ENCODE data around the gene XCL2. TPM values are rescaled to one million over a fixed set of nuclear protein-coding genes. Genes with fewer than 3 reads are reported as not detected.
"Not testable (repeated sequence)": the region's sequence is repeated elsewhere in the genome, so short reads cannot be mapped to it uniquely, and the experiment has no call there.

XCL2 gene
- total and polyA plus RNA-seq, 4 donors, result 0.23 to 0.92 (median 0.55) TPM

GRCh38 chr1:168580290-168580689, 36.5 kb upstream of the XCL2 start:
- 93% methylated on average over 2 of the region's 2 CpGs for WGBS
- H3K36me3 ChIP-seq (ENCODE audit: control insufficient read depth in 4 of 4, insufficient read depth in 3 of 4, low read depth in 1 of 4, low read length in 3 of 4); H3K27me3 ChIP-seq (ENCODE audit: control insufficient read depth in 4 of 4, insufficient read depth in 4 of 4, low read length in 3 of 4); DNase-seq (ENCODE audit: low spot score); H3K4me3 ChIP-seq (ENCODE audit: low read depth in 1 of 3, low read length in 3 of 3); H3K27ac ChIP-seq (ENCODE audit: low read depth in 1 of 2, low read length in 2 of 2); H3K9me3 ChIP-seq (ENCODE audit: control insufficient read depth in 4 of 4, low read length in 3 of 4); H3K9ac ChIP-seq (ENCODE audit: low read depth in 1 of 2, low read length in 2 of 2); H3K4me1 ChIP-seq (ENCODE audit: control insufficient read depth in 4 of 4, insufficient read depth in 4 of 4, low read length in 3 of 4): not testable (repeated sequence)

- not testable (repeated sequence) for H3K9me3 ChIP-seq (ENCODE audit: control insufficient read depth in 4 of 4, low read length in 3 of 4); H3K27ac ChIP-seq (ENCODE audit: low read depth in 1 of 2, low read length in 2 of 2); H3K36me3 ChIP-seq (ENCODE audit: control insufficient read depth in 4 of 4, insufficient read depth in 3 of 4, low read depth in 1 of 4, low read length in 3 of 4); H3K27me3 ChIP-seq (ENCODE audit: control insufficient read depth in 4 of 4, insufficient read depth in 4 of 4, low read length in 3 of 4); DNase-seq (ENCODE audit: low spot score); H3K9ac ChIP-seq (ENCODE audit: low read depth in 1 of 2, low read length in 2 of 2); H3K4me3 ChIP-seq (ENCODE audit: low read depth in 1 of 3, low read length in 3 of 3); H3K4me1 ChIP-seq (ENCODE audit: control insufficient read depth in 4 of 4, insufficient read depth in 4 of 4, low read length in 3 of 4)
- WGBS, result 82% methylated on average over 2 of the region's 2 CpGs
Measured at GRCh38 chr1:168578531-168579185, 34.9 kb upstream of the XCL2 start.

- H3K27ac ChIP-seq (ENCODE audit: low read depth in 1 of 2, low read length in 2 of 2); H3K4me1 ChIP-seq (ENCODE audit: control insufficient read depth in 4 of 4, insufficient read depth in 4 of 4, low read length in 3 of 4); H3K9me3 ChIP-seq (ENCODE audit: control insufficient read depth in 4 of 4, low read length in 3 of 4); H3K4me3 ChIP-seq (ENCODE audit: low read depth in 1 of 3, low read length in 3 of 3); H3K36me3 ChIP-seq (ENCODE audit: control insufficient read depth in 4 of 4, insufficient read depth in 3 of 4, low read depth in 1 of 4, low read length in 3 of 4); H3K27me3 ChIP-seq (ENCODE audit: control insufficient read depth in 4 of 4, insufficient read depth in 4 of 4, low read length in 3 of 4); DNase-seq (ENCODE audit: low spot score): not testable (repeated sequence)
- H3K9ac ChIP-seq (ENCODE audit: low read depth in 1 of 2, low read length in 2 of 2), result peak within 1 kb of the TSS in 1 of 2 donors; percentile 22
- 89% methylated on average over 4 of the region's 6 CpGs for WGBS
Measured at GRCh38 chr1:168576245-168576688, 32.5 kb upstream of the XCL2 start, which contains the start of gene XCL1. Gene XCL1 (plus strand): TSS chr1:168576605. CDS start chr1:168576638, 33 bp downstream.

GRCh38 chr1:168574234-168574633, 30.4 kb upstream of the XCL2 start:
- TF ChIP-seq RAD21 (IDR thresholded peaks at IDR 0.05) (peak; percentile 63 to 70), CTCF (IDR thresholded peaks at IDR 0.05; ENCODE audit: low read depth, low read length, missing input control) (peak; percentile 41)
- not testable (repeated sequence) for H3K4me3 ChIP-seq (ENCODE audit: low read depth in 1 of 3, low read length in 3 of 3); H3K9me3 ChIP-seq (ENCODE audit: control insufficient read depth in 4 of 4, low read length in 3 of 4); H3K9ac ChIP-seq (ENCODE audit: low read depth in 1 of 2, low read length in 2 of 2); H3K27me3 ChIP-seq (ENCODE audit: control insufficient read depth in 4 of 4, insufficient read depth in 4 of 4, low read length in 3 of 4); H3K36me3 ChIP-seq (ENCODE audit: control insufficient read depth in 4 of 4, insufficient read depth in 3 of 4, low read depth in 1 of 4, low read length in 3 of 4); DNase-seq (ENCODE audit: low spot score); H3K27ac ChIP-seq (ENCODE audit: low read depth in 1 of 2, low read length in 2 of 2); H3K4me1 ChIP-seq (ENCODE audit: control insufficient read depth in 4 of 4, insufficient read depth in 4 of 4, low read length in 3 of 4)
- WGBS, result 2% methylated on average over 4 of the region's 4 CpGs

- H3K27ac ChIP-seq (ENCODE audit: low read depth in 1 of 2, low read length in 2 of 2), result no peak overlapping the region
- H3K36me3 ChIP-seq (ENCODE audit: control insufficient read depth in 4 of 4, insufficient read depth in 3 of 4, low read depth in 1 of 4, low read length in 3 of 4), result no peaks in the 10 kb centered on the region
- no peaks in the 10 kb centered on the region for H3K27me3 ChIP-seq (ENCODE audit: control insufficient read depth in 4 of 4, insufficient read depth in 4 of 4, low read length in 3 of 4)
- H3K4me3 ChIP-seq (ENCODE audit: low read depth in 1 of 3, low read length in 3 of 3), result no peak overlapping the region
- no peak overlapping the region for H3K9ac ChIP-seq (ENCODE audit: low read depth in 1 of 2, low read length in 2 of 2)
- 95% methylated on average over 3 of the region's 3 CpGs for WGBS
- no peaks in the 10 kb centered on the region for H3K9me3 ChIP-seq (ENCODE audit: control insufficient read depth in 4 of 4, low read length in 3 of 4)
- no peaks in the 10 kb centered on the region for H3K4me1 ChIP-seq (ENCODE audit: control insufficient read depth in 4 of 4, insufficient read depth in 4 of 4, low read length in 3 of 4)
- no peak for DNase-seq (ENCODE audit: low spot score)
- TF ChIP-seq JUND (IDR thresholded peaks at IDR 0.05), result no peak
Measured at GRCh38 chr1:168572633-168573032, 28.8 kb upstream of the XCL2 start.
